ENCODE data around the gene KLK12.

Gene KLK12

GRCh38 chr19:50979758-50980157 is 55.0 kb downstream of the KLK12 start:
- no peak for DNase-seq

Measured in activated CD4-positive, CD25-positive, alpha-beta regulatory T cell treated with anti-CD3 and anti-CD28 coated beads, Interleukin-2, amount 50 U/mL, for 72 hours (primary cell).